HepG2 (cell line): ENCODE results near the gene KIAA1328. TPM values are rescaled to one million over a fixed set of nuclear protein-coding genes. Genes with fewer than 3 reads are reported as not detected.

ENCODE experiments used
- BORCS8-MEF2B ChIP-seq: sonication (generic); formaldehyde crosslinking; IDR thresholded peaks from 2 replicates; pipeline ENCODE4 v1.8.0; 2022; ENCODE audit warnings: mild to moderate bottlenecking, missing genetic modification reagents
- BRCA1 ChIP-seq: sonication (generic); formaldehyde crosslinking; IDR thresholded peaks from 2 replicates; pipeline ENCODE4 v1.4.0; 2020; ENCODE audit warnings: missing genetic modification reagents
- GABPA ChIP-seq, 2 experiments: IDR thresholded peaks; 2 replicates each; pipeline ENCODE4 v1.6.1; 2011 to 2016; ENCODE audit warnings: low read depth in 2 of 2, low read length in 1 of 2, missing biosample characterization in 1 of 2, missing genetic modification characterization in 1 of 2
- GATAD1 ChIP-seq: IDR thresholded peaks from 2 replicates; pipeline ENCODE4 v1.6.1; 2016; ENCODE audit warnings: missing genetic modification reagents, missing compliant biosample characterization
- MEIS2 ChIP-seq: sonication (generic); formaldehyde crosslinking; IDR thresholded peaks from 2 replicates; pipeline ENCODE4 v1.9.0; 2021; ENCODE audit warnings: mild to moderate bottlenecking, missing genetic modification reagents
- MTA1 ChIP-seq: sonication (generic); formaldehyde crosslinking; IDR thresholded peaks from 2 replicates; pipeline ENCODE4 v1.4.0; 2020; ENCODE audit warnings: missing genetic modification reagents, mild to moderate bottlenecking, borderline replicate concordance
- NFIC ChIP-seq: IDR thresholded peaks from 2 replicates; pipeline ENCODE4 v1.6.1; 2012; ENCODE audit warnings: mild to moderate bottlenecking, low read length, inconsistent platforms
- POLR2A ChIP-seq, 2 experiments: IDR thresholded peaks; 2 replicates each; pipeline ENCODE4 v1.6.1; 2011; ENCODE audit warnings: low read depth in 2 of 2, low read length in 2 of 2, mild to moderate bottlenecking in 1 of 2, moderate library complexity in 1 of 2; ENCODE audit not compliant: insufficient read depth in 1 of 2
- SMAD9 ChIP-seq: sonication (generic); formaldehyde crosslinking; IDR thresholded peaks from 2 replicates; pipeline ENCODE4 v1.5.1; 2020; ENCODE audit warnings: mild to moderate bottlenecking, missing genetic modification reagents
- STAT5B ChIP-seq: sonication (generic); formaldehyde crosslinking; IDR thresholded peaks from 2 replicates; pipeline ENCODE4 v1.4.0; 2020; ENCODE audit warnings: missing genetic modification reagents
- XRCC5 ChIP-seq: fragments of 200-400 bp; formaldehyde crosslinking; optimal IDR thresholded peaks from 2 replicates; pipeline ENCODE3; 2017; ENCODE audit warnings: mild to moderate bottlenecking, low read length
- ZNF446 ChIP-seq: sonication (generic); formaldehyde crosslinking; IDR thresholded peaks from 2 replicates; pipeline ENCODE4 v1.5.0; 2020; ENCODE audit warnings: mild to moderate bottlenecking, missing genetic modification reagents
- ZNF558 ChIP-seq: sonication (generic); formaldehyde crosslinking; IDR thresholded peaks from 2 replicates; pipeline ENCODE4 v1.9.0; 2022; ENCODE audit warnings: mild to moderate bottlenecking, missing genetic modification reagents, borderline replicate concordance
- ZNF766 ChIP-seq: sonication (generic); formaldehyde crosslinking; IDR thresholded peaks from 2 replicates; pipeline ENCODE4 v1.5.0; 2020; ENCODE audit warnings: missing genetic modification reagents, borderline replicate concordance
- ZNF788 ChIP-seq: sonication (generic); formaldehyde crosslinking; IDR thresholded peaks from 2 replicates; pipeline ENCODE4 v1.5.0; 2020; ENCODE audit warnings: mild to moderate bottlenecking, missing genetic modification reagents, borderline replicate concordance
- ZNF790 ChIP-seq: sonication (generic); formaldehyde crosslinking; IDR thresholded peaks from 2 replicates; pipeline ENCODE4 v1.8.0; 2022; ENCODE audit warnings: missing genetic modification reagents, mild to moderate bottlenecking, borderline replicate concordance
- ZSCAN22 ChIP-seq: sonication (generic); formaldehyde crosslinking; IDR thresholded peaks from 2 replicates; pipeline ENCODE4 v1.4.0; 2020; ENCODE audit warnings: mild to moderate bottlenecking, missing genetic modification reagents
- polyA plus RNA-seq, 8 experiments: library from polyadenylated mRNA; depleted of rRNA in 3 of 8; stranded (reverse) in 7 of 8; unstranded in 1 of 8; fragments of >200 nt; fragmentation: Illumina TruSeq in 4 of 8; extraction: Trizol in 4 of 8; gene quantifications; 2 replicates each; pipeline versions ENCODE4 v1.2.1 to v1.2.3, GENCODE V29; 2011 to 2016; ENCODE audit warnings: low read depth in 4 of 8, missing spikeins in 1 of 8, mixed read lengths in 1 of 8; ENCODE audit not compliant: insufficient read depth in 1 of 8
- total RNA-seq, 5 experiments: library from RNA; depleted of rRNA; stranded (reverse); fragments of >200 nt; fragmentation: Illumina TruSeq; extraction: Trizol; gene quantifications; 2 replicates each; pipeline ENCODE4 v1.2.3, GENCODE V29; 2016; ENCODE audit warnings: low read depth in 1 of 5
- TF ChIP-seq, protein P1 (sequence below): IDR thresholded peaks from 2 replicates; pipeline ENCODE4 v1.6.1; 2016
- TF ChIP-seq, protein P2 (sequence below): sonication (generic); formaldehyde crosslinking; IDR thresholded peaks from 2 replicates; pipeline ENCODE4 v1.4.0; 2020; ENCODE audit warnings: missing genetic modification reagents, mild to moderate bottlenecking, borderline replicate concordance
- TF ChIP-seq, protein P3 (sequence below): sonication (generic); formaldehyde crosslinking; IDR thresholded peaks from 2 replicates; pipeline ENCODE4 v1.8.1; 2023; ENCODE audit warnings: mild to moderate bottlenecking, missing genetic modification reagents, borderline replicate concordance
- TF ChIP-seq, protein P4 (sequence below): sonication (generic); formaldehyde crosslinking; IDR thresholded peaks from 2 replicates; pipeline ENCODE4 v1.5.1; 2020; ENCODE audit warnings: missing genetic modification reagents, mild to moderate bottlenecking, borderline replicate concordance
- TF ChIP-seq, protein P5 (sequence below): sonication (generic); formaldehyde crosslinking; IDR thresholded peaks from 2 replicates; pipeline ENCODE4 v1.8.0; 2023; ENCODE audit warnings: mild to moderate bottlenecking, missing genetic modification reagents

Gene KIAA1328
- total and polyA plus RNA-seq, 2 of the 13 experiments (the other 11 are each of a cell fraction or from before 2014, with no cell fraction given) = 4.1 to 6.0 TPM

DNA sequence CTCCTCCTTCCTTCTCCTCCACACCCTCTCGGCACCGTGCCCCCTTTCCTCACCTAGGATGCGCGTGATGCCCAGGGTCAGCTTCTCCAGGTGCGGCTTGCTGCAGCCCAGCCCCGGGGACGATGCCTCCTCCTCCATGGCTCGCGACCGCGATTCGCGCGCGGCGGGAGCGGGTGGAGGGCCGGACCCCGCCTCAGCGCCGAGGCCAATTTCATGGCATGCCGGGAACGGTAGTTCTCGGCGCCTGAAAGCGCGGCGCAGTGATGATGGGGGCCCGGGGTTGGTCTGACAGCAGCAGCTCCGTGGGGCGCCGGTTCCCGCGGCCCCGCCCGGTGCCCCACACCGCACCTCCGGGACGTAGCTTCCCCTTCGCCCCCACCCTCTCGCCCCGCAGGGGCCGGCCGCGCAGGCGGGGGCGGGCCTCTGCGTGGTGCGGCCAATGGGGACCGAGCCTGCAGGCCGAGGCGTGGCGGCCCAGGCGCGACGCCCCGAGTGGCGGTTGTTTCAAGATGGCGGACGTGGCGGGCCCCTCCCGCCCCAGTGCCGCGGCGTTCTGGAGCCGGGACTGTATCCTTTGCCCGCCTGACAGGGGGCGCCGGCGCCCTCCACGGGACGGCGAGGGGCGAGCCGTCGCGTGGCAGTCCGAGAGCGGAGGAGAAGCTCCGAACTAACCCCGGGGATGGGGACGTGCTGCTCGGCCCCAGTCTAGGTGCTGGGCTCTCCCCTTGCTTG lies at the start of gene KIAA1328, which contains the start of gene TPGS2 (continued):
- TF ChIP-seq GABPA (IDR thresholded peaks at IDR 0.05; ENCODE audit: low read depth, low read length) = peak; percentile 16; the same call in 1 of the 2 replicates
- no peak; the same call in 1 of the 2 replicates for TF ChIP-seq GABPA (CRISPR knock-in tag; IDR thresholded peaks at IDR 0.05; ENCODE audit: low read depth)
- TF ChIP-seq ZNF766 (CRISPR knock-in tag) = peak; percentile 19; the same call in 1 of the 2 replicates
- peak in 1 of 2 experiments; percentile 67 for TF ChIP-seq POLR2A (IDR thresholded peaks at IDR 0.05; ENCODE audit: insufficient read depth in 1 of 2, low read depth in 2 of 2, low read length in 2 of 2)
- TF ChIP-seq, protein P1, sequence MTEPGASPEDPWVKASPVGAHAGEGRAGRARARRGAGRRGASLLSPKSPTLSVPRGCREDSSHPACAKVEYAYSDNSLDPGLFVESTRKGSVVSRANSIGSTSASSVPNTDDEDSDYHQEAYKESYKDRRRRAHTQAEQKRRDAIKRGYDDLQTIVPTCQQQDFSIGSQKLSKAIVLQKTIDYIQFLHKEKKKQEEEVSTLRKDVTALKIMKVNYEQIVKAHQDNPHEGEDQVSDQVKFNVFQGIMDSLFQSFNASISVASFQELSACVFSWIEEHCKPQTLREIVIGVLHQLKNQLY (CRISPR knock-in tag) = no peak
- TF ChIP-seq ZNF790 (CRISPR knock-in tag) = no peak
- TF ChIP-seq MTA1 (CRISPR knock-in tag) = peak; percentile 66; the same call in 1 of the 2 replicates
- TF ChIP-seq GATAD1 (CRISPR knock-in tag) = peak; percentile 24; the same call in 1 of the 2 replicates
- peak; percentile 90 for TF ChIP-seq ZSCAN22 (CRISPR knock-in tag)
- TF ChIP-seq, protein P2, sequence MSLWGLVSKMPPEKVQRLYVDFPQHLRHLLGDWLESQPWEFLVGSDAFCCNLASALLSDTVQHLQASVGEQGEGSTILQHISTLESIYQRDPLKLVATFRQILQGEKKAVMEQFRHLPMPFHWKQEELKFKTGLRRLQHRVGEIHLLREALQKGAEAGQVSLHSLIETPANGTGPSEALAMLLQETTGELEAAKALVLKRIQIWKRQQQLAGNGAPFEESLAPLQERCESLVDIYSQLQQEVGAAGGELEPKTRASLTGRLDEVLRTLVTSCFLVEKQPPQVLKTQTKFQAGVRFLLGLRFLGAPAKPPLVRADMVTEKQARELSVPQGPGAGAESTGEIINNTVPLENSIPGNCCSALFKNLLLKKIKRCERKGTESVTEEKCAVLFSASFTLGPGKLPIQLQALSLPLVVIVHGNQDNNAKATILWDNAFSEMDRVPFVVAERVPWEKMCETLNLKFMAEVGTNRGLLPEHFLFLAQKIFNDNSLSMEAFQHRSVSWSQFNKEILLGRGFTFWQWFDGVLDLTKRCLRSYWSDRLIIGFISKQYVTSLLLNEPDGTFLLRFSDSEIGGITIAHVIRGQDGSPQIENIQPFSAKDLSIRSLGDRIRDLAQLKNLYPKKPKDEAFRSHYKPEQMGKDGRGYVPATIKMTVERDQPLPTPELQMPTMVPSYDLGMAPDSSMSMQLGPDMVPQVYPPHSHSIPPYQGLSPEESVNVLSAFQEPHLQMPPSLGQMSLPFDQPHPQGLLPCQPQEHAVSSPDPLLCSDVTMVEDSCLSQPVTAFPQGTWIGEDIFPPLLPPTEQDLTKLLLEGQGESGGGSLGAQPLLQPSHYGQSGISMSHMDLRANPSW (CRISPR knock-in tag) = no peak
- TF ChIP-seq ZNF788 = 0 out of 2 replicates have a peak, but pooled peaks have one; percentile 54
- TF ChIP-seq ZNF446 (CRISPR knock-in tag) = 0 out of 2 replicates have a peak, but pooled peaks have one; percentile 30
- peak; percentile 48 for TF ChIP-seq XRCC5
- TF ChIP-seq, protein P3, sequence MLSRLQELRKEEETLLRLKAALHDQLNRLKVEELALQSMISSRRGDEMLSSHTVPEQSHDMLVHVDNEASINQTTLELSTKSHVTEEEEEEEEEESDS = no peak
- no peak for TF ChIP-seq NFIC
- peak; percentile 34; the same call in 1 of the 2 replicates for TF ChIP-seq MEIS2 (CRISPR knock-in tag)
- TF ChIP-seq ZNF558 (CRISPR knock-in tag) = peak; percentile 84; the same call in 1 of the 2 replicates
- no peak for TF ChIP-seq BRCA1
- TF ChIP-seq STAT5B (CRISPR knock-in tag) = peak; percentile 65; the same call in 1 of the 2 replicates
- peak; percentile 27; the same call in 1 of the 2 replicates for TF ChIP-seq BORCS8-MEF2B
- TF ChIP-seq SMAD9 = no peak
- TF ChIP-seq, protein P4, sequence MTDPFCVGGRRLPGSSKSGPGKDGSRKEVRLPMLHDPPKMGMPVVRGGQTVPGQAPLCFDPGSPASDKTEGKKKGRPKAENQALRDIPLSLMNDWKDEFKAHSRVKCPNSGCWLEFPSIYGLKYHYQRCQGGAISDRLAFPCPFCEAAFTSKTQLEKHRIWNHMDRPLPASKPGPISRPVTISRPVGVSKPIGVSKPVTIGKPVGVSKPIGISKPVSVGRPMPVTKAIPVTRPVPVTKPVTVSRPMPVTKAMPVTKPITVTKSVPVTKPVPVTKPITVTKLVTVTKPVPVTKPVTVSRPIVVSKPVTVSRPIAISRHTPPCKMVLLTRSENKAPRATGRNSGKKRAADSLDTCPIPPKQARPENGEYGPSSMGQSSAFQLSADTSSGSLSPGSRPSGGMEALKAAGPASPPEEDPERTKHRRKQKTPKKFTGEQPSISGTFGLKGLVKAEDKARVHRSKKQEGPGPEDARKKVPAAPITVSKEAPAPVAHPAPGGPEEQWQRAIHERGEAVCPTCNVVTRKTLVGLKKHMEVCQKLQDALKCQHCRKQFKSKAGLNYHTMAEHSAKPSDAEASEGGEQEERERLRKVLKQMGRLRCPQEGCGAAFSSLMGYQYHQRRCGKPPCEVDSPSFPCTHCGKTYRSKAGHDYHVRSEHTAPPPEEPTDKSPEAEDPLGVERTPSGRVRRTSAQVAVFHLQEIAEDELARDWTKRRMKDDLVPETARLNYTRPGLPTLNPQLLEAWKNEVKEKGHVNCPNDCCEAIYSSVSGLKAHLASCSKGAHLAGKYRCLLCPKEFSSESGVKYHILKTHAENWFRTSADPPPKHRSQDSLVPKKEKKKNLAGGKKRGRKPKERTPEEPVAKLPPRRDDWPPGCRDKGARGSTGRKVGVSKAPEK (CRISPR knock-in tag) = no peak
- TF ChIP-seq, protein P5, sequence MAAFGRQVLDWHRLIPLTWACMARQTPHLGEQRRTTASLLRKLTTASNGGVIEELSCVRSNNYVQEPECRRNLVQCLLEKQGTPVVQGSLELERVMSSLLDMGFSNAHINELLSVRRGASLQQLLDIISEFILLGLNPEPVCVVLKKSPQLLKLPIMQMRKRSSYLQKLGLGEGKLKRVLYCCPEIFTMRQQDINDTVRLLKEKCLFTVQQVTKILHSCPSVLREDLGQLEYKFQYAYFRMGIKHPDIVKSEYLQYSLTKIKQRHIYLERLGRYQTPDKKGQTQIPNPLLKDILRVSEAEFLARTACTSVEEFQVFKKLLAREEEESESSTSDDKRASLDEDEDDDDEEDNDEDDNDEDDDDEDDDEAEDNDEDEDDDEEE (CRISPR knock-in tag) = no peak
